ENCODE results near the gene TNPO3. TPM values are rescaled to one million over a fixed set of nuclear protein-coding genes. Genes with fewer than 3 reads are reported as not detected.
A peak's percentile ranks its signal among the peaks of the same experiment; 100 is the strongest.
"Not testable (repeated sequence)": the region's sequence is repeated elsewhere in the genome, so short reads cannot be mapped to it uniquely, and the experiment has no call there.

The TNPO3 gene
- total RNA-seq, 1 donor from 2014 or later, result 48.1 TPM

GRCh38 chr7:129072479-129073011 lies 17.6 kb upstream of the TNPO3 start:
- no peak for DNase-seq (ENCODE audit: extremely low read depth, low read depth, low spot score)

GRCh38 chr7:129069021-129069420 lies 14.1 kb upstream of the TNPO3 start:
- DNase-seq (ENCODE audit: extremely low read depth, low read depth, low spot score), result no peak

GRCh38 chr7:129067943-129068548 lies 13.1 kb upstream of the TNPO3 start:
- DNase-seq (ENCODE audit: extremely low read depth, low read depth, low spot score), result no peak

- DNase-seq (ENCODE audit: extremely low read depth, low read depth, low spot score), result not testable (repeated sequence)
Observed at GRCh38 chr7:129067132-129067561, 12.2 kb upstream of the TNPO3 start.

GRCh38 chr7:129066290-129067131 lies 11.6 kb upstream of the TNPO3 start:
- no peak for DNase-seq (ENCODE audit: extremely low read depth, low read depth, low spot score)

- no peak for DNase-seq (ENCODE audit: extremely low read depth, low read depth, low spot score)
Observed at GRCh38 chr7:129055861-129056464, 1.1 kb upstream of the TNPO3 start.

GRCh38 chr7:129055294-129055816 lies 444 bp upstream of the TNPO3 start:
- DNase-seq (ENCODE audit: extremely low read depth, low read depth, low spot score), result peak; percentile 22

GRCh38 chr7:129053938-129054437 lies 923 bp downstream of the TNPO3 start:
- DNase-seq (ENCODE audit: extremely low read depth, low read depth, low spot score), result no peak

GRCh38 chr7:129052441-129052840 lies 2.5 kb downstream of the TNPO3 start:
- DNase-seq (ENCODE audit: extremely low read depth, low read depth, low spot score), result no peak

- DNase-seq (ENCODE audit: extremely low read depth, low read depth, low spot score), result not testable (repeated sequence)
Observed at GRCh38 chr7:129051459-129051858, 3.5 kb downstream of the TNPO3 start.

GRCh38 chr7:129047761-129048160 lies 7.2 kb downstream of the TNPO3 start:
- DNase-seq (ENCODE audit: extremely low read depth, low read depth, low spot score), result no peak

GRCh38 chr7:129045682-129046081 lies 9.2 kb downstream of the TNPO3 start:
- DNase-seq (ENCODE audit: extremely low read depth, low read depth, low spot score), result no peak

- no peak for DNase-seq (ENCODE audit: extremely low read depth, low read depth, low spot score)
Observed at GRCh38 chr7:129043012-129043411, 11.9 kb downstream of the TNPO3 start.

GRCh38 chr7:129041142-129042085 lies 13.5 kb downstream of the TNPO3 start:
- no peak for DNase-seq (ENCODE audit: extremely low read depth, low read depth, low spot score)

GRCh38 chr7:129038468-129038867 lies 16.4 kb downstream of the TNPO3 start:
- DNase-seq (ENCODE audit: extremely low read depth, low read depth, low spot score), result not testable (repeated sequence)

- no peak for DNase-seq (ENCODE audit: extremely low read depth, low read depth, low spot score)
Observed at GRCh38 chr7:129037585-129037984, 17.3 kb downstream of the TNPO3 start.

GRCh38 chr7:129032017-129032416 lies 22.9 kb downstream of the TNPO3 start:
- DNase-seq (ENCODE audit: extremely low read depth, low read depth, low spot score), result no peak

GRCh38 chr7:129030440-129030839 lies 24.5 kb downstream of the TNPO3 start:
- no peak for DNase-seq (ENCODE audit: extremely low read depth, low read depth, low spot score)

GRCh38 chr7:129024125-129024524 lies 30.8 kb downstream of the TNPO3 start:
- no peak for DNase-seq (ENCODE audit: extremely low read depth, low read depth, low spot score)

- no peak for DNase-seq (ENCODE audit: extremely low read depth, low read depth, low spot score)
Observed at GRCh38 chr7:129021656-129022055, 33.3 kb downstream of the TNPO3 start.

Data from glomerular endothelial cell (primary cell).